Nephron progenitor cell (in vitro differentiated cells): ENCODE data around the gene PRUNE2.

Experiments used
- DNase-seq: peaks from one replicate; pipeline ENCODE4 v3.0.0; 2021
- H3K27ac Mint-ChIP-seq: 2 replicates; pipeline ENCODE4 v1.8.0; 2021; ENCODE audit warnings: mild to moderate bottlenecking, moderate library complexity, mixed read lengths
- H3K27me3 Mint-ChIP-seq: 2 replicates; pipeline ENCODE4 v1.8.0; 2021; ENCODE audit warnings: mild to moderate bottlenecking, low read depth, mixed read lengths; ENCODE audit not compliant: poor library complexity
- H3K36me3 Mint-ChIP-seq: 2 replicates; pipeline ENCODE4 v1.8.0; 2021; ENCODE audit warnings: low read depth, mixed read lengths
- H3K4me1 Mint-ChIP-seq: 2 replicates; pipeline ENCODE4 v1.8.0; 2021; ENCODE audit warnings: mixed read lengths
- H3K4me3 Mint-ChIP-seq: 2 replicates; pipeline ENCODE4 v1.8.0; 2021; ENCODE audit warnings: mild to moderate bottlenecking, moderate library complexity, mixed read lengths
- H3K9me3 Mint-ChIP-seq: 2 replicates; pipeline ENCODE4 v1.8.0; 2021; ENCODE audit warnings: mild to moderate bottlenecking, moderate library complexity, mixed read lengths
- CTCF ChIP-seq: fragments of 200-600 bp; sonication (generic); IDR thresholded peaks from 2 replicates; pipeline ENCODE4 v1.5.0; 2021; ENCODE audit warnings: antibody characterized with exemption

Gene PRUNE2

DNA sequence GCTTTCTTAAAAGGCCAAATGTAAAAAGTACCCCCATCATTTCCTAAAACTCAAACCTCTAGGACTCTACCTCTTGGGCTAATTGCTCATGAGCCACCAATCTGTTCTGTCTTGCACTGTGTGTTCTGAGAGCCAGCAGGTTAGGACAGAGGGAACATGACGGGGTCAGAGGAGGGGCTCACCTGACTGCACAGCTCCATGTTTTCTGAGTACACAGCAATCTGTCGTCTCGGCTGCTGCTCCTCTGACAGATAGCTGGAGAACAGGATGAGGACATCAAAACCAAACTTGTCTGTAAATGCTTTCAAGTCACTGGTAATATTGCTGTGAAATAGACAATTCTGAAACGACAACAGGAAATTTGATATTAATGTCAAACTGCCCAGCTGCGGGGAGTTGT is 192.5 kb downstream of the PRUNE2 start:
- Mint-ChIP-seq H3K36me3 (no peaks in the 10 kb centered on the region), H3K4me3 (no peak overlapping the region), H3K27me3 (no peaks in the 10 kb centered on the region), H3K4me1 (peaks cover 55% of the 10 kb centered on the region), H3K27ac (peak overlapping the region; percentile 61), H3K9me3 (no peaks in the 10 kb centered on the region)
- no peak for DNase-seq
- no peak for TF ChIP-seq CTCF

DNA sequence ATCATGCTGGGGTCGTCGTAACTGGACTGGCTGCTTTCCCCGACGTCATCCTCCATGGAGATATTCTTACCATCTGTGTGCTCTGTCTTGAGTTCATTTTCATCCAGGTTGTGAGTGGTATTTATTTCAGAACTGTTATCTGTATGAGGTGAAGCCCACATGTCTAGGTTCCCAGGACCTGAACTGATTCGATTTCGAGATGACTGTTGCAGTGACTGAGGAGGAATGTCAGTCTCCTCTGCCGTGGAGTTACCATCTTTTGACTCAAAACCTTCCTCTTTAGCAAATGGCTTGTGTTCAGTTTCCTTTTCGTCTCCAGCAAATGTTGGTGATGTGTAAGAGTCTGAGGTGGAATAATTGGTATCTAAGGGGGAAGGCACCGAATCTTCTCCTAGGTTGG is 196.9 kb downstream of the PRUNE2 start:
- H3K4me1 Mint-ChIP-seq: peaks cover 36% of the 10 kb centered on the region
- no peak overlapping the region for H3K4me3 Mint-ChIP-seq
- H3K9me3 Mint-ChIP-seq: no peaks in the 10 kb centered on the region
- H3K36me3 Mint-ChIP-seq: no peaks in the 10 kb centered on the region
- H3K27ac Mint-ChIP-seq: no peak overlapping the region
- H3K27me3 Mint-ChIP-seq: no peaks in the 10 kb centered on the region
- TF ChIP-seq CTCF: no peak
- no peak for DNase-seq

DNA sequence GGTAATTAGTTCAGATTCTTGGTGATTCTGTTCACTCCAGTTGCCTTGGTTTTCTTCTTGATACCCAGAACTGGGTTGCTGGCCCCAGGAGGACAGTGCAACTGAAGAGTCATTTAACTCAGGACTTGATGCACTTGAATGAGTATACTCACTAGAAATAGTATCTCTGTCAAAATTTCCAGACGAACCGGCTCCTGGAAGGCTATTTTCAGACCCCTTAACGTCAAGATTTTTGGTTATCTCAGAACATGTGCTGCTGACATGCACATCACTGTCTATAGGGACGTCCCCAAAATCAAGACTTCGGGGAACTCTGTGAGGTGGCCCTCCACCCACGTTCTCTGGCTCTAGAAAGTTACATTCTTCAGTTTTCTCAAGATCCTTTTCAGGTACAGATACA is 198.4 kb downstream of the PRUNE2 start:
- peaks cover 30% of the 10 kb centered on the region for H3K4me1 Mint-ChIP-seq
- no peaks in the 10 kb centered on the region for H3K9me3 Mint-ChIP-seq
- no peak overlapping the region for H3K27ac Mint-ChIP-seq
- no peaks in the 10 kb centered on the region for H3K36me3 Mint-ChIP-seq
- no peaks in the 10 kb centered on the region for H3K27me3 Mint-ChIP-seq
- no peak overlapping the region for H3K4me3 Mint-ChIP-seq
- TF ChIP-seq CTCF: no peak
- no peak for DNase-seq

GRCh38 chr9:76704593-76705204 is 201.2 kb downstream of the PRUNE2 start:
- no peak overlapping the region for H3K4me3 Mint-ChIP-seq
- peak; percentile 83 for TF ChIP-seq CTCF
- peak; percentile 23 for DNase-seq
- no peaks in the 10 kb centered on the region for H3K9me3 Mint-ChIP-seq
- H3K4me1 Mint-ChIP-seq: peaks cover 38% of the 10 kb centered on the region
- no peaks in the 10 kb centered on the region for H3K27me3 Mint-ChIP-seq
- H3K36me3 Mint-ChIP-seq: no peaks in the 10 kb centered on the region
- no peak overlapping the region for H3K27ac Mint-ChIP-seq

GRCh38 chr9:76703270-76703669 is 202.6 kb downstream of the PRUNE2 start:
- DNase-seq: no peak

More at GRCh38 chr9:76703270-76703669, 202.6 kb downstream of the PRUNE2 start:
- no peak overlapping the region for H3K27ac Mint-ChIP-seq
- peaks cover 46% of the 10 kb centered on the region for H3K4me1 Mint-ChIP-seq
- no peaks in the 10 kb centered on the region for H3K36me3 Mint-ChIP-seq
- no peak for TF ChIP-seq CTCF
- H3K9me3 Mint-ChIP-seq: no peaks in the 10 kb centered on the region
- H3K27me3 Mint-ChIP-seq: no peaks in the 10 kb centered on the region
- no peak overlapping the region for H3K4me3 Mint-ChIP-seq
